Mucosa of stomach (tissue), 1 donor: ENCODE data around the gene AREG.
"Not testable (repeated sequence)": the region's sequence is repeated elsewhere in the genome, so short reads cannot be mapped to it uniquely, and the experiment has no call there.

Experiments
- H3K27me3 ChIP-seq: one replicate; pipeline ENCODE4 v1.7.0; 2013; ENCODE audit warnings: mild to moderate bottlenecking, low read length; ENCODE audit not compliant: control insufficient read depth, insufficient read depth
- H3K36me3 ChIP-seq: one replicate; pipeline ENCODE4 v1.7.0; 2013; ENCODE audit warnings: low read length; ENCODE audit not compliant: control insufficient read depth, insufficient read depth
- H3K4me1 ChIP-seq: one replicate; pipeline ENCODE4 v1.7.0; 2013; ENCODE audit warnings: mild to moderate bottlenecking, low read length; ENCODE audit not compliant: control insufficient read depth, insufficient read depth
- H3K4me3 ChIP-seq: one replicate; pipeline ENCODE4 v1.7.0; 2013; ENCODE audit warnings: low read length
- H3K9ac ChIP-seq: one replicate; pipeline ENCODE4 v1.7.0; 2013; ENCODE audit warnings: mild to moderate bottlenecking, low read length, moderate library complexity
- H3K9me3 ChIP-seq: one replicate; pipeline ENCODE4 v1.7.0; 2013; ENCODE audit warnings: mild to moderate bottlenecking, low read length, moderate library complexity; ENCODE audit not compliant: control insufficient read depth
- donor health status: Pancreatic carcinoma.

Gene AREG, protein sequence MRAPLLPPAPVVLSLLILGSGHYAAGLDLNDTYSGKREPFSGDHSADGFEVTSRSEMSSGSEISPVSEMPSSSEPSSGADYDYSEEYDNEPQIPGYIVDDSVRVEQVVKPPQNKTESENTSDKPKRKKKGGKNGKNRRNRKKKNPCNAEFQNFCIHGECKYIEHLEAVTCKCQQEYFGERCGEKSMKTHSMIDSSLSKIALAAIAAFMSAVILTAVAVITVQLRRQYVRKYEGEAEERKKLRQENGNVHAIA

DNA sequence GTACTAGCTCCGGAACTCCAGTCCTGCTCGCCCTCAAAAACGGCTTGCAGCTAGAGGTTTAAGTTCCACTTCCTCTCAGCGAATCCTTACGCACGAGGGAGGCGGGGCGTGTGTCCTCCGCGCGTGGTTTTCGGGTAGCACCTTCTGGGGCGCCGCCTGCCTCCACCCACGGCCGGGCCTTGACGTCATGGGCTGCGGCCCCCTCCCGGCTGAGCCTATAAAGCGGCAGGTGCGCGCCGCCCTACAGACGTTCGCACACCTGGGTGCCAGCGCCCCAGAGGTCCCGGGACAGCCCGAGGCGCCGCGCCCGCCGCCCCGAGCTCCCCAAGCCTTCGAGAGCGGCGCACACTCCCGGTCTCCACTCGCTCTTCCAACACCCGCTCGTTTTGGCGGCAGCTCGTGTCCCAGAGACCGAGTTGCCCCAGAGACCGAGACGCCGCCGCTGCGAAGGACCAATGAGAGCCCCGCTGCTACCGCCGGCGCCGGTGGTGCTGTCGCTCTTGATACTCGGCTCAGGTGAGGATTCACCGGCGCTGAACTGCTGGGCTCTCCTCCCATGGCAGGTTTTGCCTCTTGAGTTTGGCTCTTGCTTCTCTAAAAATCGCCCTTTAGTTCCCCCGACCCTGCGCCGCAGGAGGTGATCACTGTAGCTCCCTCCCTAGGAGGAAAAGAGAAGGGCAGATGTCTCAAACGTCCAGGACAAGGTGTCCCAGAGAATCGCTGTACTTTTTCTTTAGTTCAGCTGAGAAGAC, at the start of gene AREG:
TSS of gene AREG (plus strand) at position 246 of the 752 bp plus-strand sequence. CDS start at position 456, 210 bp downstream.
- Histone ChIP-seq H3K9ac (peak within 1 kb of the TSS; percentile 88), H3K4me3 (peak within 1 kb of the TSS; percentile 81)

DNA sequence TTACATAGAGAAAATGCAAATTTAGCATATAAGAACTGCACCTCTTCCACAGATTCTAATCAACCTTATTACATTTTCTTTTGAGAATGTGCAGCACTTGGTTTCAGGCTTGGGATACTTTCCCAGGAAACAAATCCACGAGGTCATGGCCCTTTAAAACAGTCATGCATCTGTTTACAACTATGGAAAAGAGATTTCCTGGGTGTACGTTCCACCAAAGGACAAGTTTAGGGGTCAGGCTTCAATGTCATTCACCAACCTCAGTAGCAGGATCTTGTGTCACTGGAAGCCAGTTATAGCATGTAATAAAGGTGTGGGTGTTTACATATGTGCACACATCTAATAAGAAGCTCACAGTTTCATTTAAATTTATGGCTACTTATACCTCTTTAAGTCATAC, 49.3 kb upstream of the AREG start:
- Histone ChIP-seq H3K9me3 (no peaks in the 10 kb centered on the region), H3K4me1 (peaks cover 21% of the 10 kb centered on the region), H3K36me3 (no peaks in the 10 kb centered on the region), H3K4me3 (no peak overlapping the region), H3K9ac (no peak overlapping the region), H3K27me3 (no peaks in the 10 kb centered on the region)

More for the DNA sequence above, at the start of gene AREG:
- Histone ChIP-seq H3K9me3 (no peaks in the 10 kb centered on the region), H3K4me1 (no peaks in the 10 kb centered on the region), H3K36me3 (no peaks in the 10 kb centered on the region), H3K27me3 (no peaks in the 10 kb centered on the region)

DNA sequence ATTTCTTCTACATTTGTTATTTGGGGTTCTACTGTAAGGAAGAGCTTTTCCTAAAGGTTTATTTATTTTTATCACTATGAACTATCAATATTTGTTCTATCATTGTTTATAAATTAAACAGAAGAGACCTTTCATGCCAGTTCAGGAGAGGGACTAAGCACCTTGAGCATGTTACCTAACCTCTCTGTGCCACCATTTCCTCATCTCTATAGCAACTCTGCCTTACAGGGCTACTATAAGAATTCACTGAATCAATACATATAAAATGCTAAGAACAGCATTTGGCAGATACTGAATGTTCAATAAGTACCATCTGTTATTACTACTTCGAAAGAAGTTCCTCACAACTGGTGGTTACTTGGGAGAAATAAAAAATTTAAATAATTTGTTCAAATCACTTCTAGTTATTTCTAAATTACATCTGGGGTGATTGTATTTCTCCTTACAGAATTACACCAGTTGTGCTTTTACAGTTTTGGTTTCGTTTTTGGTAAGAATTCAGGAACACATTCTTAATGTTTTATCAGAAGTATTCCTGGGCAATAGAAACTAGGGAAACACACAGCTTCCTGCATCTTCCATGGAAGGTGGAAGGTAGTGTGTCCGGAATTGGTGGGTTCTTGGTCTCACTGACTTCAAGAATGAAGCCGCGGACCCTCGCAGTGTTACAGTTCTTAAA, 47.0 kb upstream of the AREG start:
- Histone ChIP-seq H3K4me1 (peaks cover 21% of the 10 kb centered on the region), H3K27me3 (no peaks in the 10 kb centered on the region), H3K9ac (peak overlapping the region; percentile 48), H3K9me3 (no peaks in the 10 kb centered on the region), H3K4me3 (peak overlapping the region; percentile 1), H3K36me3 (no peaks in the 10 kb centered on the region)

DNA sequence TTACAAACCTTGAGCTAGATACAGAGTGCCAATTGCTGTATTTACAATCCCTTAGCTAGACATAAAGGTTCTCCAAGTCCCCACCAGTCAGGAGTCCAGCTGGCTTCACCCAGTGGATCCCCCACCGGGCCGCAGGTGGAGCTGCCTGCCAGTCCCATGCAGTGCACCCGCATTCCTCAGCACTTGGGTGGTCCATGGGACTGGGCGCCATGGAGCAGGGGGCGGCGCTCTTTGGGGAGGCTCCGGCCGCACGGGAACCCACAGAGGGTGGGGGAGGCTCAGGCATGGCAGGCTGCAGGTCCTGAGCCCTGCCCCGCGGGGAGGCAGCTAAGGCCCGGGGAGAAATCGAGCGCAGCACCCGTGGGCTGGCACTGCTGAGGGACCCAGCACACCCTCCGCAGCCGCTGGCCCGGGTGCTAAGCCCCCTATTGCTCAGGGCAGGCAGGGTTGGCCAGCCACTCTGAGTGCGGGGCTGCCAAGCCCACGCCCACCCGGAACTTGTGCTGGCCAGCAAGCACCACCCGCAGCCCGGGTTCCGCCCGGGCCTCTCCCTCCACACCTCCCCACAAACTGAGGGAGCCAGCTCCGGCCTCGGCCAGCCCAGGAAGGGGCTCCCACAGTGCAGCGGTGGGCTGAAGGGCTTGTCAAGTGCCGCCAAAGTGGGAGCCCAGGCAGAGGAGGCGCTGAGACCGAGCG, 45.9 kb upstream of the AREG start:
- H3K4me1 ChIP-seq, result peaks cover 21% of the 10 kb centered on the region
- H3K27me3 ChIP-seq, H3K9me3 ChIP-seq, H3K36me3 ChIP-seq, H3K4me3 ChIP-seq, H3K9ac ChIP-seq: not testable (repeated sequence)

DNA sequence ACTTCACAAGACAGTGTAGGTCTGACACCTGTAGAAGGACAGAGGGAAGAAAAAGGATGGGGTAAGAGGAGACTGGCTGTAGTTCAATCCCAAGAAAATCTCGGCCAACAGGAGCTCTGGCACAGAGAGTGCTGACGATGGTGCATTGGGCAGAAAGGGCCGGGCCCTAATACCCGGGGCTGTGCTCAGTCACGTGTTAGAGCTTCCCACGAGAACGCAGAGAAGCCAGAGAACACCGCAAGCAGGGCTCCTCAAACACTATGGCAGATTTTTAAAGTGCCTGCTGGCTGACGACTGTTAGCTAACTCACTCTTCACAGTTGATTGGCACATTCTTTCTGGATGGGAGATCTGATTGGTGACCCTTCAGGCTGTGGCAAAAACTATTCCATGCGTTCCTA, 44.5 kb upstream of the AREG start:
- H3K4me1 ChIP-seq, result peaks cover 10% of the 10 kb centered on the region
- no peaks in the 10 kb centered on the region for H3K36me3 ChIP-seq
- no peak overlapping the region for H3K4me3 ChIP-seq
- no peaks in the 10 kb centered on the region for H3K27me3 ChIP-seq
- H3K9ac ChIP-seq, result no peak overlapping the region
- no peaks in the 10 kb centered on the region for H3K9me3 ChIP-seq

DNA sequence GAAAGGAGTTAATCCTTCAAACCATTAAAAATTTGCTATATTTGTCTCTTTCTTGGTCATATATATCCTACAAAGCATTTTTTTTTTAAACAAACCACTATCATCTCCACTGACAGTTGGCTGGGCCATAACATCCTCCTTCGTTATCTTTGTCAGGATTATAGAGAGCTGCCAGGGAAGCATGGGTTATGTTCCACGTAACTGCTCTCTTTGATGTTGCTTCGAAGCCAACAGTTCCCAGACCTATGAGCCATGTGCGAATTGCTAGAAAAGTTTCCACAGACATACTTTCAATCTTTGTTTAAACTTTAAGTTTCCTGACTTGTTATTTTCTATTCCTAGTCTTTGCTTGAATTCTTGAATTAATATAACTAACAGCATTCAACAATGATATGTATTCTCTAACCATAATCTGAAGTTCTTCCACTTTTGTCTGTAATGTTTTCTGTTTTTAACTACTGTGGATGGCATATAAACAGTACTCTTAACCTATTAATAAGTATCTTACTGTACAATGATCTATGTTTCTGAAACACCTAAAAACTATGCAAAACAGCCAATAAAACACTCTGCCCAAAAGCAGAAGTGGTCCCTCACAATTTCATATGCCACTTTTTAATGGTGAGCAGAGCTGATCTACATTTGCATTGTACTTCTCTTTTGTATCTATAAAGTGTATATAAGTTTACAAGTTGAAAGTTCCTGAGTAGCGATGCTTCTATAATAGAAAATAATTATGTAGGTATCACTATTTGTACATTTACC, 42.1 kb upstream of the AREG start:
- no peaks in the 10 kb centered on the region for H3K27me3 ChIP-seq
- H3K9ac ChIP-seq, result no peak overlapping the region
- no peaks in the 10 kb centered on the region for H3K9me3 ChIP-seq
- H3K36me3 ChIP-seq, result no peaks in the 10 kb centered on the region
- H3K4me3 ChIP-seq, result no peak overlapping the region
- peaks cover 5% of the 10 kb centered on the region for H3K4me1 ChIP-seq

DNA sequence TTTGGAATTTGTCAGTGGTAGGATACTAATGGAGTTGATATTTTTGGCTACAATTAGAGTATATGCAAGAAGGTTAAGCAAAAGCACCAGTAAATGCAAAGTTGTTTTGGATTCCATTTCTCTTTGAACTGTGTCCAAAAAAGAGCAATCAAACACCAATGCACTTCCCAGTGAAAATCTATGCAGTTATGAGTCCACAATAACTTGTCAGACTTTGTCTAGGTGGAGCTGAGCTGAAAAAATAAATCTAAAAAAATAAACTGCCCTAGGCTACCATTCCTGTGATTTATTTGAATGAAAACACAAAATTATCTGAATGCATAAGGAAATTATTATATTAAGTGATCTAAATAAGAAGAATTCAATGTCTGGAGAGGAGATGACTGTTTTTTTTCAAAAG, 37.0 kb upstream of the AREG start:
- Histone ChIP-seq H3K9me3 (no peaks in the 10 kb centered on the region), H3K27me3 (no peaks in the 10 kb centered on the region), H3K4me3 (no peak overlapping the region), H3K36me3 (no peaks in the 10 kb centered on the region), H3K4me1 (no peaks in the 10 kb centered on the region), H3K9ac (no peak overlapping the region)

DNA sequence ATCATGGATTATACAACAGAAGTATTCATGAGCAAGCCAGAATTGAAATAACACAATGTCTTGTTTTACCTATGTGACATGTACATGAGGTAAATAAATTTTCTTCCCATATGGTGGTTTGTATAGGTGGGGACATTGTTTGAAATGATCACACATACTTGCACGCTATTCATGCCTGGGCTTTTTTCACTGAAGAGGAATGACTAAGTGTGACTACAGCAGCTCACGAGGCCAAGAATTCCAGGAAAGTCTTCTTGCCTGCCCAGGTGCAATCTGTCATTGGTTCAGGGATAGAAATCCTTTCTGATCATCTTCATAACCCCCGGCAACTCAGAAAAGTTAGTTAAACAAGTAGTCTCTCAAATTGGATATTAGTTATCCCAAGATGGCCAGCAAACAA, 36.3 kb upstream of the AREG start:
- Histone ChIP-seq H3K4me1 (no peaks in the 10 kb centered on the region), H3K36me3 (no peaks in the 10 kb centered on the region), H3K4me3 (no peak overlapping the region), H3K27me3 (no peaks in the 10 kb centered on the region), H3K9me3 (no peaks in the 10 kb centered on the region), H3K9ac (no peak overlapping the region)

DNA sequence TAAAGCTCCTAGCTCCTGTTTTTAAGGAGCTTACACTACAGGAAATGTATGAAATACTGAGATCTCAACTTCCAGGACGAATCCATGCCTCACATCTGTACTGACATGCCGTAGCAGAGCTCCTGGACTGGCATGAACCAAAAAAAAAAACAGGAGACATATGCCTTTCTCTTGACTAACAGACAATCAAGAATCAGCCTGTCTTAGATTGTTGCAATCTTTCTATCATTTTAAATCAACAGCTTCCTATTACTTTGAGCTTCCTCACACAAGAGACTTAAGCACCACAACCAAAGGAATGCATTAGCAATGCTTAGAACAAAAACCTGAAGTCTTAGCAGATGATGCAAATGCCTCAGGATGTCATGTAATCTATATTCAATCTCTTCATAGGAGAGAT, 34.7 kb upstream of the AREG start:
- Histone ChIP-seq H3K4me1 (no peaks in the 10 kb centered on the region), H3K9me3 (no peaks in the 10 kb centered on the region), H3K4me3 (no peak overlapping the region), H3K36me3 (no peaks in the 10 kb centered on the region), H3K9ac (no peak overlapping the region), H3K27me3 (no peaks in the 10 kb centered on the region)

DNA sequence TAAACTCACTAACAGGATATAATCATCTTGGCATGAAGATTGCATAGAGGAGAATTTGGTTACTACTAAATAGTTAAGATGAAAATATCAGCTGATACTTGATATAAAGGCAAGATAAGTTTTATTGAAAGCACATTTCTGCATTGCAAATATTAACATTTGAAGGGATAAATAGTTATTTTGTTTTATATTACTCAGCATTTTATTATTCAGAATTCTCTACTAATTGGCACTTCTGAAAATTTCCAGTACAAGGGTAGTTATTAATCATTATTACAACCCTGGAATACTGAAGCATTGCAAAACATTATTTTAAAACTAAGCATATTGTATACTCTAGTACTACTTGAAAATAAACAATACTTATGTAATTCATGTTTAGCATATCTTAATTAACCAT, 32.7 kb upstream of the AREG start:
- Histone ChIP-seq H3K4me1 (no peaks in the 10 kb centered on the region), H3K36me3 (no peaks in the 10 kb centered on the region), H3K9me3 (no peaks in the 10 kb centered on the region), H3K4me3 (no peak overlapping the region), H3K9ac (no peak overlapping the region), H3K27me3 (no peaks in the 10 kb centered on the region)

DNA sequence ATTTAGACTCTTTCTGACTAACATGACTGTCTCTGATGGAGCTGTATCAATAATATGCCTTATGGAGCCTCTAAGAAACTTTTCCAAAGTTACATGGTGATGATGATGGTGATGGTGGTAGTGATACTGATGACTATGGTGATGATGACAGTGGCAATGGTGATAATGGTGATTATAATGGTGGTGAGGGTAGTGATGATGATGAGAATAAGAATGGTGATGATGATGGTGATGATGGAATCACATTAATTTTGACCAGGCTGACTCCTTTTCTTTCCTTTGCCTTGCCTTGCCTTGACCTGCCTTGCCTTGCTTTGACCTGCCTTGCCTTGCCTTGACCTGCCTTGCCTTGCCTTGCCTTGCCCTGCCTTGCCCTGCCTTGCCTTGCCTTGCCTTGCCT, 31.7 kb upstream of the AREG start:
- Histone ChIP-seq H3K27me3 (no peaks in the 10 kb centered on the region), H3K4me1 (no peaks in the 10 kb centered on the region), H3K4me3 (no peak overlapping the region), H3K36me3 (no peaks in the 10 kb centered on the region), H3K9me3 (no peaks in the 10 kb centered on the region), H3K9ac (no peak overlapping the region)
